ENCODE data around the gene HAVCR1.

GRCh38 chr5:157059093-157059539, at the start of gene HAVCR1:
- TF ChIP-seq LEF1 (IDR thresholded peaks at IDR 0.05; ENCODE audit: borderline replicate concordance) (no peak), SP1 (IDR thresholded peaks at IDR 0.05) (no peak), FOXM1 (IDR thresholded peaks at IDR 0.05; ENCODE audit: borderline replicate concordance) (no peak), NFRKB (IDR thresholded peaks at IDR 0.05) (no peak), PKNOX1 (IDR thresholded peaks at IDR 0.05) (no peak), ARNT (IDR thresholded peaks at IDR 0.05) (no peak), ZNF384 (IDR thresholded peaks at IDR 0.05) (no peak), SUZ12 (IDR thresholded peaks at IDR 0.05) (no peak), L3MBTL2 (conservative IDR thresholded peaks at IDR 0.05) (no peak), FOXA1 (IDR thresholded peaks at IDR 0.05) (no peak), HDGF (IDR thresholded peaks at IDR 0.05; ENCODE audit: borderline replicate concordance) (no peak), BHLHE40 (IDR thresholded peaks at IDR 0.05; ENCODE audit: borderline replicate concordance) (no peak)

Data from HEK293T (cell line).